HL-60 (cell line): ENCODE data around the gene GAA.
"Not testable (repeated sequence)": the region's sequence is repeated elsewhere in the genome, so short reads cannot be mapped to it uniquely, and the experiment has no call there.

ENCODE experiments used
- DNase-seq, 2 experiments: peaks; one replicate each; pipeline ENCODE4 v3.0.0-alpha.2; 2010 to 2020; ENCODE audit warnings: low read depth in 1 of 2, low spot score in 1 of 2
- H3K27ac ChIP-seq: fragments of 250-450 bp; sonication (Bioruptor Pico); replicated peaks from 2 replicates; pipeline ENCODE4 v1.5.1; 2020; ENCODE audit warnings: mild to moderate bottlenecking, moderate library complexity
- H3K27me3 ChIP-seq: fragments of 250-450 bp; sonication (Bioruptor Pico); 2 replicates; pipeline ENCODE4 v1.5.1; 2021; ENCODE audit warnings: mild to moderate bottlenecking, moderate library complexity; ENCODE audit not compliant: insufficient read depth, poor library complexity, severe bottlenecking
- H3K4me3 ChIP-seq: replicated peaks from 2 replicates; pipeline ENCODE4 v1.5.1; 2011; ENCODE audit warnings: mild to moderate bottlenecking, control low read depth, low read length; ENCODE audit not compliant: insufficient read depth
- GABPA ChIP-seq: IDR thresholded peaks from 2 replicates; pipeline ENCODE4 v1.6.1; 2012; ENCODE audit warnings: low read depth
- POLR2AphosphoS5 ChIP-seq: IDR thresholded peaks from 2 replicates; pipeline ENCODE4 v1.6.1; 2012; ENCODE audit warnings: low read depth
- REST ChIP-seq: IDR thresholded peaks from 2 replicates; pipeline ENCODE4 v1.6.1; 2012; ENCODE audit warnings: low read depth; ENCODE audit not compliant: insufficient replicate concordance
- SPI1 ChIP-seq: IDR thresholded peaks from 2 replicates; pipeline ENCODE4 v1.6.1; 2012; ENCODE audit warnings: low read depth, mild to moderate bottlenecking, borderline replicate concordance
- TF ChIP-seq, protein P1 (sequence below): IDR thresholded peaks from one replicate; pipeline ENCODE4 v1.5.1; 2011; ENCODE audit warnings: low read length, control low read depth, inconsistent platforms; ENCODE audit not compliant: insufficient read depth

Gene GAA

GRCh38 chr17:80087346-80088265, 13.8 kb upstream of the GAA start:
- TF ChIP-seq REST: no peak
- no peak for TF ChIP-seq POLR2AphosphoS5
- no peak for TF ChIP-seq SPI1
- TF ChIP-seq GABPA: no peak
- Histone ChIP-seq H3K27ac (no peak overlapping the region), H3K4me3 (no peak overlapping the region), H3K27me3 (no peaks in the 10 kb centered on the region)
- DNase-seq: no peak

DNA sequence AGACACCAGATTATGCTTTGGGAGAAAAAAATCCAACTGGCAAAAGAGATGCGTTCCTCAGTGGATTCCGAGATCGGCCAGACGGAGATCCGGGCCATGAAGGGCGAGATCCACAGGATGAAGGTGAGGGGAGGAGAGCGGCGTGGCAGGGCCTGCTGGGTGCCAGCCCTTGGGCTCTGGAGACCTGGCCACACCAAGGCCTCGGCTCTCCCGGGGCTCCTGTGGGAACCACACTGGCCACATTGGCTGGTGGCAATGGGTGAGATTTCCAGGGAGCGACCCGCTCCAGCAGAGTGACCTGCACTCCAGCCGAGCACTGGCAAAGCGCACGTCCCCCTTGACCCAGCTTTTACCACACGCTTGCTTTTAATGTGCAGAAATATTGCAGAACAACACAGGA, 11.6 kb upstream of the GAA start:
- TF ChIP-seq, protein P1, sequence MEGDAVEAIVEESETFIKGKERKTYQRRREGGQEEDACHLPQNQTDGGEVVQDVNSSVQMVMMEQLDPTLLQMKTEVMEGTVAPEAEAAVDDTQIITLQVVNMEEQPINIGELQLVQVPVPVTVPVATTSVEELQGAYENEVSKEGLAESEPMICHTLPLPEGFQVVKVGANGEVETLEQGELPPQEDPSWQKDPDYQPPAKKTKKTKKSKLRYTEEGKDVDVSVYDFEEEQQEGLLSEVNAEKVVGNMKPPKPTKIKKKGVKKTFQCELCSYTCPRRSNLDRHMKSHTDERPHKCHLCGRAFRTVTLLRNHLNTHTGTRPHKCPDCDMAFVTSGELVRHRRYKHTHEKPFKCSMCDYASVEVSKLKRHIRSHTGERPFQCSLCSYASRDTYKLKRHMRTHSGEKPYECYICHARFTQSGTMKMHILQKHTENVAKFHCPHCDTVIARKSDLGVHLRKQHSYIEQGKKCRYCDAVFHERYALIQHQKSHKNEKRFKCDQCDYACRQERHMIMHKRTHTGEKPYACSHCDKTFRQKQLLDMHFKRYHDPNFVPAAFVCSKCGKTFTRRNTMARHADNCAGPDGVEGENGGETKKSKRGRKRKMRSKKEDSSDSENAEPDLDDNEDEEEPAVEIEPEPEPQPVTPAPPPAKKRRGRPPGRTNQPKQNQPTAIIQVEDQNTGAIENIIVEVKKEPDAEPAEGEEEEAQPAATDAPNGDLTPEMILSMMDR: no peak
- TF ChIP-seq POLR2AphosphoS5 (no peak), GABPA (no peak), SPI1 (no peak), REST (no peak)
- DNase-seq: no peak
- no peaks in the 10 kb centered on the region for H3K27me3 ChIP-seq
- no peak overlapping the region for H3K4me3 ChIP-seq
- no peak overlapping the region for H3K27ac ChIP-seq

DNA sequence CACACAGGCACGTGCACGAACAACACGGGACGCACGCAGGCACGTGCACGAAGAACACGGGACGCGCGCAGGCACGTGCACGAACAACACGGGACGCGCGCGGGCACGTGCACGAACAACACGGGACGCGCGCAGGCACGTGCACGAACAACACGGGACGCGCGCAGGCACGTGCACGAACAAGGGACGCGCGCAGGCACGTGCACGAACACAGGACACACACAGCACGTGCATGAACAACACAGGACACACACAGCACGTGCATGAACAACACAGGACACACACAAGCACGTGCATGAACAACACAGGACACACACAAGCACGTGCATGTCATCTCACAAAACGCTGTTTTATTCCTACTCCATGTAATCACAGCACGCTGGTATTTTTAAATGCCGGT, 11.2 kb upstream of the GAA start:
- not testable (repeated sequence) for H3K4me3 ChIP-seq, DNase-seq, H3K27ac ChIP-seq, H3K27me3 ChIP-seq

DNA sequence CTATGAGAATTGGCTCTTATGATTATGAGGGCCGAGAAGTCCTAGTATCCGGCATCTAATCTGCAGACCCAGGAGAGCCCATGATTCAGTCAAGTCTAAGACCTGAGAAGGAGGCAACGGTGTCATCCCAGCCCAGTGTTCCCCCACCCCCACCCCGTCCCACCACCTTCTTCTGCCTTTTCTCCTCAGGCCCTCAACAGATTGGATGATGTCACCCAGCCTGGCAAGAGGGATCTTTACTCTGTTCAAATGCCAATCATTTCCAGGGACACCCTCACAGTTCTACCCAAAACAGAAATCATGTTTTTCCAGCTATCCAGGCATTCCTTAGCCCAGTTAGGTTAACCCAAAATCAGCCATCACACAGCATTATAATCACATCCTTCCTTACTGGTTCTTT, 10.0 kb upstream of the GAA start:
- Histone ChIP-seq H3K4me3 (no peak overlapping the region), H3K27ac (no peak overlapping the region), H3K27me3 (no peaks in the 10 kb centered on the region)
- TF ChIP-seq POLR2AphosphoS5: no peak
- TF ChIP-seq REST: no peak
- no peak for TF ChIP-seq GABPA
- TF ChIP-seq, protein P1: no peak
- TF ChIP-seq SPI1: no peak
- DNase-seq: no peak
